Measurements from ENCODE around the gene SND1.

SND1 gene

GRCh38 chr7:127769137-127769536 lies 117.1 kb downstream of the SND1 start:
- in situ Hi-C loops (cut with MboI; ENCODE audit: low sequenced_read_pairs, unreplicated experiment), result no loop called here
- no peak for DNase-seq (ENCODE audit: low spot score)
- TF ChIP-seq CTCF (IDR thresholded peaks at IDR 0.05; ENCODE audit: borderline replicate concordance, control extremely low read depth, extremely low read depth, insufficient read depth, missing control alignments), result no peak

- no peak for DNase-seq (ENCODE audit: low spot score)
- in situ Hi-C loops (cut with MboI; ENCODE audit: low sequenced_read_pairs, unreplicated experiment), result no loop called here
Observed at GRCh38 chr7:127769696-127770400, 117.9 kb downstream of the SND1 start.

GRCh38 chr7:127770885-127771284 lies 118.9 kb downstream of the SND1 start:
- DNase-seq (ENCODE audit: low spot score), result no peak
- in situ Hi-C loops (cut with MboI; ENCODE audit: low sequenced_read_pairs, unreplicated experiment), result no loop called here
- no peak for TF ChIP-seq CTCF (IDR thresholded peaks at IDR 0.05; ENCODE audit: borderline replicate concordance, control extremely low read depth, extremely low read depth, insufficient read depth, missing control alignments)

More at GRCh38 chr7:127769696-127770400, 117.9 kb downstream of the SND1 start:
- TF ChIP-seq CTCF (IDR thresholded peaks at IDR 0.05; ENCODE audit: borderline replicate concordance, control extremely low read depth, extremely low read depth, insufficient read depth, missing control alignments), result no peak

GRCh38 chr7:127771707-127772106 lies 119.7 kb downstream of the SND1 start:
- peak; percentile 35 for DNase-seq (ENCODE audit: low spot score)
- in situ Hi-C loops (cut with MboI; ENCODE audit: low sequenced_read_pairs, unreplicated experiment), result no loop called here
- no peak for TF ChIP-seq CTCF (IDR thresholded peaks at IDR 0.05; ENCODE audit: borderline replicate concordance, control extremely low read depth, extremely low read depth, insufficient read depth, missing control alignments)

GRCh38 chr7:127776776-127777386 lies 124.9 kb downstream of the SND1 start:
- no peak for DNase-seq (ENCODE audit: low spot score)
- in situ Hi-C loops (cut with MboI; ENCODE audit: low sequenced_read_pairs, unreplicated experiment), result no loop called here
- no peak for TF ChIP-seq CTCF (IDR thresholded peaks at IDR 0.05; ENCODE audit: borderline replicate concordance, control extremely low read depth, extremely low read depth, insufficient read depth, missing control alignments)

- TF ChIP-seq CTCF (IDR thresholded peaks at IDR 0.05; ENCODE audit: borderline replicate concordance, control extremely low read depth, extremely low read depth, insufficient read depth, missing control alignments), result no peak
- in situ Hi-C loops (cut with MboI; ENCODE audit: low sequenced_read_pairs, unreplicated experiment), result no loop called here
- DNase-seq (ENCODE audit: low spot score), result no peak
Observed at GRCh38 chr7:127780489-127780888, 128.5 kb downstream of the SND1 start.

All from GM13976 (cell line).